A172 (cell line): ENCODE results near the gene PICK1. TPM values are rescaled to one million over a fixed set of nuclear protein-coding genes. Genes with fewer than 3 reads are reported as not detected.

Source experiments
- DNase-seq: peaks from one replicate; pipeline ENCODE4 v3.0.0-alpha.2; 2015; ENCODE audit warnings: low spot score
- total RNA-seq: library from RNA; depleted of rRNA; stranded (reverse); fragments of >200 nt; shearing (Covaris generic); gene quantifications from 2 replicates; pipeline ENCODE4 v1.2.3, GENCODE V29; 2014; rRNA removed

The PICK1 gene
- 6.5 and 10.7 TPM in 2 replicates for total RNA-seq

DNA sequence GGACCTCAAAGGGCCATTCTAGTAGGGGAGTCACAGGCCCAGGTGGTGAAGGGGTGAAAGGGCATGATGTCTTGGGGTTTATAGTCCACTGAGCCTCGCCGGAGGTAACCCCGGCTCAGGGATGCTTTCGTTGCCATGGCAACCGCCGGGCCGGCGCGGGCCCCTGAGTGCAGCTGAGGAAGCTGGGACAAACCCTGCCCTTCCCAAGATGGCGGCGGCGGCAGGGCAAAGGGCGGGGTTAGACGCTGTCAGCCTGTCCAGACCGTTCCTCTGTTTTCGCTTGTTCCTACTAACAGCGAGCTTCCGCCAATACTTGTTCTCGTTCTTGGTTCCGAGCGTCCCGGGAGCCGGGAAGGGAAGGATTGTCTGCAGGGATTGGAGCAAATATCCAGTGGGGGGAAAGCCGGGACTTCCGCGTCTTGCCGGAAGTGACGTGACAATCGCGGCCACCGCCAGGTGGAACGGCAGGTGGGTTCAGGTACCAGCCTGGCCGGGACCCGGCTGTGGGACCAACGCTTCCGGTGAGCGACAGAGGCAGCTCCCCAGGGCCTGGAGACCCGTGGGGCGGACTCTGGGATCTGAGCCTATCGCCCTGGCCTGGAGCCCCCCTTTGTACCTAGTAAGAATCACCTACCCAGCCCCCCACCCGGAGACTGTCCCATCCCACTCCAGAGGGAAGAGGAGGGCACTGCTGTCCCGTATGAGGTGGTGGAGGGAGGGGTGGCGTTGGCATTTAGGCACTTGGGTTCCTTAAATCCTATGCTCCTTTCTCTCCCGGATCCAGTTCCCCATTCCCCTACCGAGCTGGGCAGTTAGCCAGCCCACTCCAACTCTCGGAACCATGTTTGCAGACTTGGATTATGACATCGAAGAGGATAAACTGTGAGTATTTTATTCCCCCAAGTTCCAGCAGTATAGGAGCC, at the start of gene PICK1:
Gene PICK1 (plus strand): TSS at position 436 of the 923 bp plus-strand sequence. CDS start 406 bp downstream, at position 842.
- peak; percentile 83 for DNase-seq

GRCh38 chr22:38009000-38009806, 48.0 kb upstream of the PICK1 start:
- no peak for DNase-seq

DNA sequence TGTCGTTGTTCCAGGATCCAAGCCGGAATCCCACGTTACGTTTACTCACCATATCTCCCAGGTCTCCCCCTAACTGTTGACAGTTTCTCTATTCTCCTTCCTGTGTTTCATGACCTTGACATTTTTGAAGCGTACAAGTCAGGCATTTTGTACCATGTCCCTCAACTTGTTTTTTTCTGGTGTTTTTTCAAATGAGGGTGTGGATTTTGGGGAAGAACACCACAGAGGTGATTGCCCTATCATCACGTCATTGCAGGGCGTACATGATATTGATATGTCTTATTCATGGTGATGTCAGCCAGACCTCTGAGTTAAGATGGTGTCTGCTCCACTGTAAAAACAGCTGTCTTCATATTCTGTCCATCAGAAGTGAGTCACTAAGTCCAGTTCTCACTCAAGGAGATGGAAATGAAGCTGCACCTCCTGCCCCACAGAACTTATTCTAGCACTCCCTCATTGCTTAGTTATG, 44.6 kb upstream of the PICK1 start:
- no peak for DNase-seq

- no peak for DNase-seq
These were observed 43.1 kb upstream of the PICK1 start for GRCh38 chr22:38014083-38014482.

DNA sequence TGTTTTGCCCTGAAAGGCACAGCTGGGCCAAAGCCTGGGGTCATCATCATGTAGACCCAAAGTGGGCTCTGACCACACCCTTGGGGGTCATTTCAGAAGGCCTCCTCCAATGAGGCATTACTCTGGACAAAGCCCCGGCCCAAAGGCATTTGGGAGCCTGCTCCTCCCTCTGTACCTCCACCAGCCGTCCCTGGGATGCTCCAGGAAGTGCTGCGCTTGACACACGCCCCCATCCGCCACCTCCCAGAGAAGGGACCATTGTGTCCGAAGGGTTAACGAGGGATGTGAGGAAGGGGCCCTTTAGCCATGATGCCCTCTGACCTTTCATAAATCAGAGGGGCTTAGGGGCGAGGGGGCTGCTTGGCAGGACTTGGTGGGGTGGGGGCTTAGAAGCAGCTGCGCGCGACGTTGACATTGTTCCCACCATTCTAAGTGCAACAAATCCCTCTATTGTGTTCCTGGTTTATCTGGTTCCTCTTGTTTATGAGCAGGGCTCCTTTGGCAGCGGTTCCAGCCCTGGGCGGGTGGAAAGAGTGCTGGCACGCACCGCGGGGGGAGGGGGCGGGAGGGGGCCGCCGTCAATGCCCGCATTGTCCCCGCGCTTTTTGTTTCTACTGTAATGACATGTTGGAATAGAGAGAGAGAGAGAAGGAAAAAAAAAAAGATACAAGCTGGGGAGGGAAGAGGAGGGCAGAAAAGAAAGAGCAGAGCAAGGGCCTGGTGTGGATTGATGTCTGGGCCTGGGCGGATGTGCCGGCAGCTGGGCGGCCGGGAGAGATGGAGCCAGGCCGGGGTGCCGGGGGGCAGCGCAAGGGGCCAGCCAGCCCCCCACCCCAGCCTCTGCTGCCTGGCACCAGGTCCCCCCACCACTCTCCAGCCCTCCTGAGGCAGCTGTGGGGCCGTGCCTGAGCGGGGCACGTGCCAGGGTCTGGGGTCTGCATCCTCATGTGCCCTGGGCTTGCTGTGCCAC, 40.7 kb upstream of the PICK1 start:
- no peak for DNase-seq

- no peak for DNase-seq
These were observed 39.8 kb upstream of the PICK1 start for GRCh38 chr22:38017272-38017920.

DNA sequence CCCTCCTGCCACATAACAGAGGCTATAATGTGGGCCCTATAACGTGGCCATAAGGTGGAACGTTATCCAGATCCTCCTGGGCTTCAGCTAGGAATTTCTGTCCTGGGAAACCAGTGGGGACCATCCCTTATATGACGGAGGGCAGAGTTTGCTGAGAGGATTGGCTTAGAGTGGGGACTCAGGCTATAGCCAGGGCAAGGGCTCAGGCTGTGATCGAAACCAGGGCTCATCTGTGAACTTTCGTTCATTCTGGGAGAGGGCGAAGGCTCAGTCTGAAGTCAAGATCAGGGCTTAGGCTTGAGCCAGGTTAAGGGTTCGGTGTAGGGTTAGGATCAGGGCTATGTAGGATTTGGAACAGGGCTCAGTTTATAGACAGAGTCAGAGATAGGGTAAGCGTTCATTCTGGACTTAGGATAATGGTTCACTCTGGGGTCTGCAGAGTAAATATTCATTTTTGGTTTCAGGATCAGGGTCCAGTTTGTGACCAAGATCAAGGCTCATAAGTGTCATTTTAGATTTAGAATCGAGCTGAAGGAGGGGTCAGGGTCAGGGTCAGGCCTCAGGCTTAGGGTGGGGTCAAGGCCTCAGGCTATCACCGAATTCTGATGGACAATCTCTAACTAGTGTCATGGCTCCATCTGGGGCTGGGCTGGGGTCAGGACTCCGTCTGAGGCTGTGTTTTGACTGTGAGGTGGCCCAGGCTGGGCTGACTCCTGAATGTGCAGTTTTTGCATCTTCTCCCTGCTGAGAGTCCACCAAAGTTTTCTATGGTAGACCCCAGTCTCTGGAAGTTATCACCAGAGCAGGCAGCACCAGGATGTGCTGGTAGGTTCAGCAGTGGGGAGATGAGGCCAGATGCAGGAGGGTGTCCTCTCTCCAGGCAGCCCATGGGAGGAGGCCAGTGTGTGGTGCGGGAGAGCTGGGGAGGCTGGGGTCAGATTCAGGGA, 39.0 kb upstream of the PICK1 start:
- no peak for DNase-seq

DNA sequence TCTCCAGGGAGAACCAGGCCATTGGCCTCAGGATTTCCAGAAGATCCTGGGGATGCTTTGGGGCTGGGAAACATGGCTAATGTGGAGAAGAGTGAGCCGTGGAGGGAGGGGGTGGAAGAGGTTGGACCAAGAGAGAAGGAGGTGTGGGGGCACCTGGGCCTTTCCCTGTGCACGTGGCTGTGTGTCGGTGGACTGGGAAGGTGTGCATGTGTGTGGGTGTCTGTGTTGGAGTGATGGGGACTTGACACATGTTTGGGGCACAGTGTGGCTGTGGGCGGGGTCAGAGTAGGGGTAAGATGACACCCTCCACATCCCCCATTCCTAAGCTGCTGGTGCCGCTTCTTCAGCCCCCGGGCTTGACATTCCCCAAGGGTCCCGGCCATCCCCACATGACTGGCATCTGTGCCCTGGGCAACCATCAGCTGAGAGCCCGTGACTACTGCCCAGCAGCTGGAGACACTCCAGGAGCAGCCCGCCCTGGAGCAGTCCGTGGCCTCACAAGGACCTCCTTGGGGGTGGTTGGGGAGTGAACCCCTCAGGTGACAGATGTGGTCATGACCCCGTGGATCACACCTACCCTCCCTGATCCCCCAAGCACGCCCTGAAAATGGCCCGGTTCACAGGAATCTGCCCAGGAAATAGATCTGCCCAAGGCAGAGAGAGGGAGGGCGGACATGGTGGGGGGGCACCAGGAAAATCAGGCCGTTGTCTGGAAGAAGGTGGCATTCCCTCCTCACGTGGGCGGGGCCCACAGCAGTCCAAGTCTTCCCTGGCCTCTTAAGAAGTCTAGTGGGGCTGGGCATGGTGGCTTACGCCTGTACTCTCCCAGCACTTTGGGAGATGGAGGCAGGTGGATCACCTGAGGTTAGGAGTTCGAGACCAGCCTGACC, 38.0 kb upstream of the PICK1 start:
- DNase-seq = no peak

DNA sequence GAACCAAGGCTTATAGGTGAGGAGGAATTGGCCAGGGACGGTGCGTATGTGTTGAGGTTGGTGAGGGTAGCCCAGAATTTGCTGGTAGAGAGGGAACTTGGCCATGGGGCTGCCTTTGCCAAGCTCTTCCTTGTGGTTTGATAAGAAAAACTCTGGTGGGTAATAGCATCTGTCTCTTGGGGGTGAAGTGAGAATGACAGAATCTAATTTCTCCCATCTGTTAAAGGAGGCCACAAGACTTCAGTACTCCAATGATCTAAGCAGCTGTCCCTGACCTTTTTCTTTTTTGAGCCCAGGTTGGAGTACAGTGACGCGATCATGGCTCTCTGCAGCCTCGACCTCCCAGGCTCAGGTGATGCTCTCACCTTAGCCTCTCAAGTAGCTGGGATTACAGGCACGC, 36.0 kb upstream of the PICK1 start:
- DNase-seq = no peak

GRCh38 chr22:38023045-38023444, 34.2 kb upstream of the PICK1 start:
- DNase-seq = no peak

- DNase-seq = no peak
These were observed 31.7 kb upstream of the PICK1 start for GRCh38 chr22:38025514-38025913.

DNA sequence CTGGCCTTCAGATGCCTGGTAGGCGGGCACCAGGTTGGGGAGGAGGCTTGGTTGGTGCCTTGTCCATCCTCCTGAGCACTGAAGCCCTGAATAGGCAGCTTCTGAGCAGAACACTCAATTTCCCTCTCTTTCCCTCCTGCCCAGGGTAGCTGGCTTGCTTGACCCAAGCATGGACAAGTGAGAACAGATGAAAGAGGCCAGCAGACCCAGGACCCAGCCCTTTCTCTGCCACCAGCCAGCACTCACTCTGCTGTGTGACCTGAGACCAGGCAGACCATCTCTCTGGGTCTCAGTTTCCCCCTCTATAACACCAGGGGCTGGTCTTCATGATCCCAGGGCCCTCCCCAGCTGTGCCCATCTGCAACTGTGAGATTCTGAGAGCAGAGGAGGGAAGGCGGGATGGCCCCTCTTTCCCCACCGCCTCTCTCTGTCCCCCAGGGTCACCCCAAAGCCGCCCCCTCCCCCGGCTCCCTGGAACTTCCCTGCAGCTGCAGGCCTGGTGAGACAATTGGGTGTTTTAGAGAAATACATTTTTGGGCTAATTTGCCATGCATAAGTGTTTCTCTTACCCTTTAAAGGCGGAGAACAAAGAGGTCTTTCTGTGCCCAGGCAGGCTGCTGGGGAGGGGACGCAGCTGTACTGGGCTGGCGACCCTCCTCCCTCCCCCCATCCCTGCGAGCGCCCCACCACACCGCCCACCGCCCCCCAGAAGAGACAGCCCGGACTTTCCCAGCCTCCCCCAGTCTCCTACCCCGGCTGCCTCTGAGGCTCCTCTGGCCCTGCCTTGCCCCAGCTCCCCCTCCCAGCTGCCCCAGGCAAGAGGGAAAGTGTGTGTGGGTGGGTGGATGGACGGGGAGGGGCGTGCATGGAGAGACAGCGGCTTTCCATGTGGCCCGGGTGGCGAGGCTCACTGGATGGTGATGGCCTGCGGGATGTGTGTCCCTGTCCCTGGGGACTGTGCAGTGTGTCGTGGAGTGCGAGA, 30.8 kb upstream of the PICK1 start:
- no peak for DNase-seq

- DNase-seq = no peak
These were observed 29.7 kb upstream of the PICK1 start for GRCh38 chr22:38027487-38027886.

GRCh38 chr22:38028344-38029130, 28.7 kb upstream of the PICK1 start:
- no peak for DNase-seq

DNA sequence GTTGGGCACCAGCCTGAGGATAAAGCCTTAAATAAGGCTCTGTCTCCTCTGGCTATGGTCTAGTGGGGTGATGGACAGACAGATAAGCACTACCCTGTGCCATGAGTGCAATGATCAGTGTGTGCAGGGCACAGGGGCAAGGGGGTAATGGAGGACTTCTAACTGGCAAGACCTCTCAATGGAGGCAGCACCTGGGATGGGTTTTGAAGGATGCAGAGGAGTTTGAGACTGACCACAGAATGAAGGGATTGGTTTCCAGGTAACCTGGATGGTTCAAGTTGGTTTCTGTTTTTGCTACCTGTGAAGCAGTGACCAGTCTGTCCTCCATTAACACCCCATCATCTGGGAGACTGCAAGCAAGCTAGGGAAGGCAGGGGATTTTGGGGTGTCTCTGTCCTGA, 27.8 kb upstream of the PICK1 start:
- DNase-seq = no peak

DNA sequence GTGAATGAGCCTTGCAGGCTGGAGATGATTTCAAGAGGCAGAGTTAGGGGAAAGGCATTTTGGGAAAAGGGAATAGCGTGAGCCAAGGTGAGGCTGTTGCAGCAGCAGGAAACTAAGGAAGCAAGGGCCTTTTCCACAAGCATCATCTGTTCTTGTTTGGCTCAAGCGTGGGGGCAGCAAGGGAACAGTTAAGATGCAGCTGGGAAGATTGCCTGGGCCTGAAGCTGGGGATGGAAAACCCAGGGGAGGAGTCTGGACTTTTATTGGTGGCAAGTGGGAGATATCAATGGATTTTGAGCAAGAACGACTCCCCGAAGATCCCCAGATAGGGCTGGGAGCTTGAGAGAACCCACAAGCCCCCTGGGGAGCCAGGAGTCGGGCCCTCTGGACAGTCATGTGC, 27.3 kb upstream of the PICK1 start:
- no peak for DNase-seq
